Psoas muscle (tissue), 8 donors: ENCODE results near the gene ZNF598. TPM values are rescaled to one million over a fixed set of nuclear protein-coding genes. Genes with fewer than 3 reads are reported as not detected.

Experiments
- ATAC-seq, 4 donors: fragments of 200-7000 bp; cut with Tn5 transposase; one replicate each; pipeline ENCODE4 v1.9.1; 2020; ENCODE audit warnings: moderate library complexity in 3 of 4, mild to moderate bottlenecking in 2 of 4
- DNase-seq, 2 donors: peaks; one replicate each; pipeline ENCODE4 v3.0.0-alpha.2; 2020
- H3K27ac ChIP-seq: fragments of 200-600 bp; one replicate; pipeline ENCODE4 v1.8.0; 2022
- H3K27me3 ChIP-seq, 3 donors: fragments of 200-600 bp in 1 of 3; one replicate each; pipeline versions ENCODE4 v1.6.1 to v1.8.0; 2013 to 2022; ENCODE audit warnings: low read length in 2 of 3, mild to moderate bottlenecking in 2 of 3, moderate library complexity in 1 of 3; ENCODE audit not compliant: insufficient read depth in 3 of 3
- H3K36me3 ChIP-seq, 2 donors: fragments of 200-600 bp in 1 of 2; one replicate each; pipeline versions ENCODE4 v1.6.1 to v1.8.0; 2013 to 2022; ENCODE audit warnings: low read depth in 1 of 2, mild to moderate bottlenecking in 1 of 2, moderate library complexity in 1 of 2; ENCODE audit not compliant: insufficient read depth in 1 of 2
- H3K4me1 ChIP-seq: fragments of 200-600 bp; one replicate; pipeline ENCODE4 v1.8.0; 2022
- H3K4me3 ChIP-seq: fragments of 200-600 bp; one replicate; pipeline ENCODE4 v1.8.0; 2022; ENCODE audit warnings: mild to moderate bottlenecking
- H3K9me3 ChIP-seq: fragments of 200-600 bp; one replicate; pipeline ENCODE4 v1.8.0; 2022
- WGBS, 3 donors: extraction: QIAGEN DNeasy Blood & Tissue Kit; methylation state at CpG; one replicate each; pipeline versions ENCODE4 v1.1.6 to v1.1.7; 2013; 5-methylcytosine and 5-hydroxymethylcytosine counted together
- intact Hi-C, 2 donors: fragments of 100-400 bp; cut with DNase I; formaldehyde crosslinking; loops; one replicate each; pipeline versions ENCODE4 v1.11.0 to v1.14.2; 2022
- polyA plus RNA-seq, 3 donors: library from polyadenylated mRNA; stranded (reverse); fragments of 200-250 nt; gene quantifications; one replicate each; pipeline ENCODE4 v1.2.3, GENCODE V29; 2013
- total RNA-seq, 4 donors: library from RNA; stranded (reverse); fragmentation: NEBNext Ultra II Directional in 2 of 4; extraction: Animal tissue kit (Norgen Biotek cat#: 25700) in 2 of 4; gene quantifications; one replicate each; pipeline versions ENCODE4 v1.2.1 to v1.2.4, GENCODE V29; 2021 to 2023
- TF ChIP-seq, protein P1 (sequence below): fragments of 200-600 bp; IDR thresholded peaks from one replicate; pipeline ENCODE4 v1.8.0; 2022; ENCODE audit warnings: antibody characterized with exemption
- donor health status: healthy with polysubstance abuse.
- donor health status: DM: no; HTN: no; CAD: no; lungs with moderate emphysema.
- donor health status: Bipolar disorder and iron deficiency.
- donor health status: healthy.
- donor health status: DM: yes; HTN: yes; CAD: no.
- donor health status: DM: no; HTN: no; CAD: no.
- donor health status: DM: no; HTN: no; CAD: no.
- donor health status: DM: yes; HTN: yes; CAD: no.

Gene ZNF598
- total and polyA plus RNA-seq, 7 donors: 27.4 to 58.8 (median 46.0) TPM

GRCh38 chr16:2045965-2046892 is 36.6 kb upstream of the ZNF598 start:
- no peaks in the 10 kb centered on the region for H3K9me3 ChIP-seq
- H3K27ac ChIP-seq: no peak overlapping the region
- H3K4me3 ChIP-seq: peak overlapping the region; percentile 80
- peaks cover 21% of the 10 kb centered on the region for H3K4me1 ChIP-seq
- H3K27me3 ChIP-seq: no peaks in the 10 kb centered on the region
- ATAC-seq (no peak), DNase-seq (no peak)
- WGBS, 3 donors: 82 to 87% (median 82%) methylated on average over 21 of the region's 21 CpGs
- TF ChIP-seq, protein P1, sequence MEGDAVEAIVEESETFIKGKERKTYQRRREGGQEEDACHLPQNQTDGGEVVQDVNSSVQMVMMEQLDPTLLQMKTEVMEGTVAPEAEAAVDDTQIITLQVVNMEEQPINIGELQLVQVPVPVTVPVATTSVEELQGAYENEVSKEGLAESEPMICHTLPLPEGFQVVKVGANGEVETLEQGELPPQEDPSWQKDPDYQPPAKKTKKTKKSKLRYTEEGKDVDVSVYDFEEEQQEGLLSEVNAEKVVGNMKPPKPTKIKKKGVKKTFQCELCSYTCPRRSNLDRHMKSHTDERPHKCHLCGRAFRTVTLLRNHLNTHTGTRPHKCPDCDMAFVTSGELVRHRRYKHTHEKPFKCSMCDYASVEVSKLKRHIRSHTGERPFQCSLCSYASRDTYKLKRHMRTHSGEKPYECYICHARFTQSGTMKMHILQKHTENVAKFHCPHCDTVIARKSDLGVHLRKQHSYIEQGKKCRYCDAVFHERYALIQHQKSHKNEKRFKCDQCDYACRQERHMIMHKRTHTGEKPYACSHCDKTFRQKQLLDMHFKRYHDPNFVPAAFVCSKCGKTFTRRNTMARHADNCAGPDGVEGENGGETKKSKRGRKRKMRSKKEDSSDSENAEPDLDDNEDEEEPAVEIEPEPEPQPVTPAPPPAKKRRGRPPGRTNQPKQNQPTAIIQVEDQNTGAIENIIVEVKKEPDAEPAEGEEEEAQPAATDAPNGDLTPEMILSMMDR: no peak
- peaks cover 0 to 13% of the 10 kb centered on the region in 2 donors for H3K36me3 ChIP-seq
- intact Hi-C loops: no loop called here

DNA sequence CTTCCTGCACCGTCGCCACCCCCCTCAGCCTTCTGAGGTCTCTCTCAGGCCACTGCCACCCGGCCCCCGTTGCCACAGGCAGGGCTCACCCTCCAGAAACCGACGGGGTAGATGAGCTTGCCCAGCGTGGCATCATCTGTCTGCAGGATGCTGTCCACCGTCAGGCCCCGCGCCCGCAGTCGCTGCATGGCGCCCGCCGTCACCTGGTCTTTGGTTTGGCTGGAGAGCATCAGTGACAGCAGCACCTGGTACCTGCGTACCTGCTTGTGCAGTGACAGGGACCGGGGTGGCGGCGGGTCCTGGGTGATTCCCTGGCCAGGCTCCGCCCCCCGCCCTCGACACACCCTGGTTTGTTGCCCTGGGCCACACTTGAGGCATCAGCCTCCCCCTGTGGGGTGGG is 34.9 kb upstream of the ZNF598 start:
- no peak overlapping the region for H3K4me3 ChIP-seq
- ATAC-seq: no peak
- no peak overlapping the region for H3K27ac ChIP-seq
- no peaks in the 10 kb centered on the region for H3K9me3 ChIP-seq
- no peaks in the 10 kb centered on the region for H3K27me3 ChIP-seq
- peaks cover 34% of the 10 kb centered on the region for H3K4me1 ChIP-seq
- WGBS, 3 donors: 75 to 77% (median 75%) methylated on average over 22 of the region's 22 CpGs
- TF ChIP-seq, protein P1: no peak
- intact Hi-C loops: no loop called here
- no peaks in the 10 kb centered on the region for H3K36me3 ChIP-seq
- no peak for DNase-seq

- no peaks in the 10 kb centered on the region for H3K9me3 ChIP-seq
- WGBS, 3 donors: 68 to 75% (median 72%) methylated on average over 24 to 26 of the region's 26 CpGs
- TF ChIP-seq, protein P1: no peak
- ATAC-seq: no peak
- H3K27me3 ChIP-seq: no peaks in the 10 kb centered on the region
- H3K4me3 ChIP-seq: peak overlapping the region; percentile 1
- DNase-seq: peak in 1 of 2 donors; percentile 54
- H3K4me1 ChIP-seq: peaks cover 35% of the 10 kb centered on the region
- H3K36me3 ChIP-seq: no peaks in the 10 kb centered on the region
- intact Hi-C loops: no loop called here
- H3K27ac ChIP-seq: peak overlapping the region; percentile 4
Observed at GRCh38 chr16:2043667-2044451, 34.2 kb upstream of the ZNF598 start.

DNA sequence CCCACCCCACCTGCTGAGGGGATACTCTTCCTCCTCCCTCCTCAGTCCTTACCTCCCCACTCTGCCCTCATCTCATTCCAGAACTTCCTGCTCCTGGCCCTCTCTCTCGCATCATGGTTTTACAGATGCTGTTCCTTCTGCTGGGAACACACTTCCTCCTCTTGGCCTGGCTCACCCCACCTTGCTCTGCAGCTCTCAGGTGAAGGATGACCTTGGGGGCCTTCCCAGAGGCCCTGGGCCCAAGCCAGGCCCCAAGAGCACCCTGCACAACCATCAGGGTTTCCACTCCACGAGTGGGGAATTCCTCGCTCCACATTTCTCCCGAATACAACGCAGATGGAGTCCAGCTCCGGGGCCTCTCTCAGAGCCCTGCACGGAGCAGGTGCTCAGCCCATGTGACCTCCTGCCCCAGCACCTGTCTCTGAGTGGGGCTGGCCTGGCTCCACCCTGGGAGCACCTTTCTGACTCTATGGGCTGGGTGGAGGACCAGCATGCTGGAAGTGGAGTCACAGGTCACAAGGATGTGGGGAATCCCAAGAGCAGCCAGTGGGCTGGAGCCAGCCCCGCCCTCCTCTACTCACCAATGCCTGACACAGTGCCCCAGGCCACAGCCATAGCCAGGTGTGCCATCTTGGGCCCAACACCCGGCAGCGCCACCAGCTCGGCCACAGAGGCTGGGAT is 33.5 kb upstream of the ZNF598 start:
- H3K4me3 ChIP-seq: peak overlapping the region; percentile 1
- no peaks in the 10 kb centered on the region for H3K27me3 ChIP-seq
- no peaks in the 10 kb centered on the region for H3K36me3 ChIP-seq
- no peaks in the 10 kb centered on the region for H3K9me3 ChIP-seq
- WGBS, 3 donors: 73 to 89% (median 82%) methylated on average over 11 of the region's 11 CpGs
- DNase-seq (no peak), ATAC-seq (no peak)
- intact Hi-C loops: no loop called here
- peak overlapping the region; percentile 4 for H3K27ac ChIP-seq
- H3K4me1 ChIP-seq: peaks cover 30% of the 10 kb centered on the region
- TF ChIP-seq, protein P1: no peak
